HG03565 (cell line): Measurements from ENCODE around the gene APOL3.
"Not testable (repeated sequence)": the region's sequence is repeated elsewhere in the genome, so short reads cannot be mapped to it uniquely, and the experiment has no call there.

Experiments used
- ATAC-seq: cut with Tn5 transposase; IDR thresholded peaks from one replicate; pipeline ENCODE4 v1.9.1; 2021; ENCODE audit warnings: mild to moderate bottlenecking, moderate library complexity; ENCODE audit not compliant: unreplicated experiment

Gene APOL3

GRCh38 chr22:36160499-36160942 lies at the start of gene APOL3:
Gene APOL3 (minus strand): TSS chr22:36160755. CDS start chr22:36149055, 11,700 bp downstream.
- ATAC-seq: no peak

- no peak for ATAC-seq
Observed at GRCh38 chr22:36210224-36210623, 49.7 kb upstream of the APOL3 start.

GRCh38 chr22:36209488-36209908 lies 48.9 kb upstream of the APOL3 start:
- not testable (repeated sequence) for ATAC-seq

- no peak for ATAC-seq
Observed at GRCh38 chr22:36208914-36209313, 48.4 kb upstream of the APOL3 start.

- no peak for ATAC-seq
Observed at GRCh38 chr22:36208162-36208765, 47.7 kb upstream of the APOL3 start.

- ATAC-seq: no peak
Observed at GRCh38 chr22:36206255-36206654, 45.7 kb upstream of the APOL3 start.

GRCh38 chr22:36205573-36205972 lies 45.0 kb upstream of the APOL3 start:
- ATAC-seq: not testable (repeated sequence)

- no peak for ATAC-seq
Observed at GRCh38 chr22:36204632-36205015, 44.1 kb upstream of the APOL3 start.

- ATAC-seq: no peak
Observed at GRCh38 chr22:36204001-36204631, 43.6 kb upstream of the APOL3 start.

- not testable (repeated sequence) for ATAC-seq
Observed at GRCh38 chr22:36203441-36203840, 42.9 kb upstream of the APOL3 start.

GRCh38 chr22:36202906-36203305 lies 42.4 kb upstream of the APOL3 start:
- ATAC-seq: not testable (repeated sequence)

- no peak for ATAC-seq
Observed at GRCh38 chr22:36201630-36202319, 41.2 kb upstream of the APOL3 start, which contains the start of gene APOL4. Gene APOL4 (minus strand): TSS chr22:36201809. CDS start chr22:36201734, 75 bp downstream.

- ATAC-seq: not testable (repeated sequence)
Observed at GRCh38 chr22:36201025-36201424, 40.5 kb upstream of the APOL3 start.

GRCh38 chr22:36199001-36199551 lies 38.5 kb upstream of the APOL3 start:
- no peak for ATAC-seq

- no peak for ATAC-seq
Observed at GRCh38 chr22:36198536-36198935, 38.0 kb upstream of the APOL3 start.

GRCh38 chr22:36197514-36198146 lies 37.1 kb upstream of the APOL3 start:
- ATAC-seq: no peak

GRCh38 chr22:36197065-36197440 lies 36.5 kb upstream of the APOL3 start:
- no peak for ATAC-seq

GRCh38 chr22:36196254-36197064 lies 35.9 kb upstream of the APOL3 start:
- no peak for ATAC-seq

- ATAC-seq: no peak
Observed at GRCh38 chr22:36194971-36195370, 34.4 kb upstream of the APOL3 start.

- ATAC-seq: no peak
Observed at GRCh38 chr22:36194385-36194784, 33.8 kb upstream of the APOL3 start.
